Astrocyte (in vitro differentiated cells and primary cell): ENCODE measurements around the gene BBS9. TPM values are rescaled to one million over a fixed set of nuclear protein-coding genes. Genes with fewer than 3 reads are reported as not detected.

Experiments used
- DNase-seq: peaks from one replicate; pipeline ENCODE4 v3.0.0-alpha.2; 2010; ENCODE audit warnings: low read depth
- FAIRE-seq: peaks from 2 replicates; lab custom pipeline; 2011; peaks lifted over from hg19 to GRCh38; lab: Jason Lieb, UNC
- H2AFZ ChIP-seq: 2 replicates; pipeline ENCODE4 v1.6.0; 2012; ENCODE audit warnings: low read depth, low read length, inconsistent platforms
- H3K27ac ChIP-seq: 2 replicates; pipeline ENCODE4 v1.5.1; 2011; ENCODE audit warnings: low read depth, low read length, inconsistent platforms
- H3K27me3 ChIP-seq: 2 replicates; pipeline ENCODE4 v1.6.0; 2011; ENCODE audit warnings: low read length, inconsistent platforms; ENCODE audit not compliant: insufficient read depth
- H3K36me3 ChIP-seq: 2 replicates; pipeline ENCODE4 v1.5.1; 2011; ENCODE audit warnings: low read length, inconsistent platforms; ENCODE audit not compliant: insufficient read depth
- H3K4me1 ChIP-seq: 2 replicates; pipeline ENCODE4 v1.5.1; 2011; ENCODE audit warnings: low read length, inconsistent platforms; ENCODE audit not compliant: insufficient read depth
- H3K4me2 ChIP-seq: 2 replicates; pipeline ENCODE4 v1.6.0; 2012; ENCODE audit warnings: low read length, inconsistent platforms
- H3K4me3 ChIP-seq: 2 replicates; pipeline ENCODE4 v1.5.1; 2011; ENCODE audit warnings: low read depth, mild to moderate bottlenecking, low read length, inconsistent platforms; ENCODE audit not compliant: insufficient read depth
- H3K79me2 ChIP-seq: 2 replicates; pipeline ENCODE4 v1.6.0; 2012; ENCODE audit warnings: mild to moderate bottlenecking, low read length, inconsistent platforms; ENCODE audit not compliant: insufficient read depth
- H3K9ac ChIP-seq: 2 replicates; pipeline ENCODE4 v1.6.0; 2012; ENCODE audit warnings: mild to moderate bottlenecking, low read length, inconsistent platforms
- H3K9me3 ChIP-seq: 2 replicates; pipeline ENCODE4 v1.5.1; 2012; ENCODE audit warnings: low read depth, mild to moderate bottlenecking, low read length, inconsistent platforms; ENCODE audit not compliant: insufficient read depth
- H4K20me1 ChIP-seq: 2 replicates; pipeline ENCODE4 v1.6.0; 2012; ENCODE audit warnings: low read length, inconsistent platforms; ENCODE audit not compliant: insufficient read depth
- H3K27ac Mint-ChIP-seq: one replicate; pipeline ENCODE4 v1.8.0; 2021; ENCODE audit warnings: mild to moderate bottlenecking, mixed read lengths; ENCODE audit not compliant: unreplicated experiment
- H3K27me3 Mint-ChIP-seq: one replicate; pipeline ENCODE4 v1.8.0; 2021; ENCODE audit warnings: low read depth, mixed read lengths; ENCODE audit not compliant: unreplicated experiment
- H3K36me3 Mint-ChIP-seq: one replicate; pipeline ENCODE4 v1.8.0; 2021; ENCODE audit warnings: low read depth, mixed read lengths; ENCODE audit not compliant: unreplicated experiment
- H3K4me1 Mint-ChIP-seq: one replicate; pipeline ENCODE4 v1.8.0; 2021; ENCODE audit warnings: low read depth, mixed read lengths; ENCODE audit not compliant: unreplicated experiment
- H3K4me3 Mint-ChIP-seq: one replicate; pipeline ENCODE4 v1.8.0; 2021; ENCODE audit warnings: mild to moderate bottlenecking, moderate library complexity, mixed read lengths; ENCODE audit not compliant: unreplicated experiment
- H3K9me3 Mint-ChIP-seq: one replicate; pipeline ENCODE4 v1.8.0; 2021; ENCODE audit warnings: mild to moderate bottlenecking, mixed read lengths; ENCODE audit not compliant: unreplicated experiment
- CTCF ChIP-seq: IDR thresholded peaks from 2 replicates; pipeline ENCODE4 v1.5.1; 2011; ENCODE audit warnings: low read depth, mild to moderate bottlenecking, inconsistent platforms, low read length, moderate library complexity; ENCODE audit not compliant: insufficient read depth
- EZH2 ChIP-seq: IDR thresholded peaks from 2 replicates; pipeline ENCODE4 v1.6.1; 2012; ENCODE audit warnings: mild to moderate bottlenecking, low read length, inconsistent platforms; ENCODE audit not compliant: insufficient read depth
- total RNA-seq: library from RNA; stranded (reverse); gene quantifications from 2 replicates; pipeline ENCODE4 v1.2.1, GENCODE V29; 2021

BBS9 gene
- total RNA-seq, 1 donor from 2014 or later: 25.1 TPM

GRCh38 chr7:33539198-33539597, 409.8 kb downstream of the BBS9 start:
- Histone ChIP-seq H3K4me1 (no peaks in the 10 kb centered on the region), H3K27ac (no peak overlapping the region), H4K20me1 (no peaks in the 10 kb centered on the region), H3K27me3 (no peaks in the 10 kb centered on the region), H3K4me2 (no peak overlapping the region), H3K9me3 (no peaks in the 10 kb centered on the region), H3K9ac (no peak overlapping the region), H3K79me2 (no peaks in the 10 kb centered on the region), H3K4me3 (no peak overlapping the region), H2AFZ (no peak overlapping the region), H3K36me3 (no peaks in the 10 kb centered on the region)
- Mint-ChIP-seq H3K4me3 (no peak overlapping the region), H3K27ac (no peak overlapping the region), H3K4me1 (peaks cover 18% of the 10 kb centered on the region), H3K9me3 (peaks cover 4% of the 10 kb centered on the region), H3K27me3 (no peaks in the 10 kb centered on the region), H3K36me3 (peaks cover 3% of the 10 kb centered on the region)
- no peak for FAIRE-seq
- TF ChIP-seq CTCF: no peak
- TF ChIP-seq EZH2: no peak
- no peak for DNase-seq

- H3K27me3 ChIP-seq: no peaks in the 10 kb centered on the region
- DNase-seq (no peak), FAIRE-seq (no peak)
- H3K27ac ChIP-seq: no peak overlapping the region
- no peaks in the 10 kb centered on the region for H3K4me1 ChIP-seq
- peaks cover 3% of the 10 kb centered on the region for H3K36me3 Mint-ChIP-seq
- no peaks in the 10 kb centered on the region for H3K27me3 Mint-ChIP-seq
- H3K9me3 Mint-ChIP-seq: peaks cover 4% of the 10 kb centered on the region
- no peak overlapping the region for H2AFZ ChIP-seq
- no peaks in the 10 kb centered on the region for H3K36me3 ChIP-seq
- H4K20me1 ChIP-seq: no peaks in the 10 kb centered on the region
- H3K4me3 ChIP-seq: no peak overlapping the region
- H3K79me2 ChIP-seq: no peaks in the 10 kb centered on the region
- no peak for TF ChIP-seq EZH2
- no peak for TF ChIP-seq CTCF
- no peak overlapping the region for H3K27ac Mint-ChIP-seq
- peaks cover 13% of the 10 kb centered on the region for H3K4me1 Mint-ChIP-seq
- no peak overlapping the region for H3K4me3 Mint-ChIP-seq
- no peak overlapping the region for H3K4me2 ChIP-seq
- no peaks in the 10 kb centered on the region for H3K9me3 ChIP-seq
- no peak overlapping the region for H3K9ac ChIP-seq
Observed at GRCh38 chr7:33539659-33540400, 410.5 kb downstream of the BBS9 start.

GRCh38 chr7:33547880-33548279, 418.5 kb downstream of the BBS9 start:
- H2AFZ ChIP-seq: no peak overlapping the region
- H3K9me3 ChIP-seq: no peaks in the 10 kb centered on the region
- H3K36me3 ChIP-seq: no peaks in the 10 kb centered on the region
- H3K36me3 Mint-ChIP-seq: no peaks in the 10 kb centered on the region
- no peak overlapping the region for H3K9ac ChIP-seq
- DNase-seq (peak; percentile 38), FAIRE-seq (no peak)
- no peak overlapping the region for H3K27ac Mint-ChIP-seq
- no peak overlapping the region for H3K27ac ChIP-seq
- H3K4me2 ChIP-seq: no peak overlapping the region
- no peaks in the 10 kb centered on the region for H3K27me3 ChIP-seq
- no peaks in the 10 kb centered on the region for H3K4me1 Mint-ChIP-seq
- TF ChIP-seq CTCF: no peak
- TF ChIP-seq EZH2: no peak
- no peaks in the 10 kb centered on the region for H3K27me3 Mint-ChIP-seq
- no peaks in the 10 kb centered on the region for H3K79me2 ChIP-seq
- peaks cover 2% of the 10 kb centered on the region for H3K9me3 Mint-ChIP-seq
- no peaks in the 10 kb centered on the region for H4K20me1 ChIP-seq
- no peak overlapping the region for H3K4me3 ChIP-seq
- no peaks in the 10 kb centered on the region for H3K4me1 ChIP-seq
- no peak overlapping the region for H3K4me3 Mint-ChIP-seq
